Measurements from ENCODE around the gene AP3M1.

GRCh38 chr10:74075906-74076305 is 74.7 kb downstream of the AP3M1 start:
- TF ChIP-seq OSR1 (CRISPR knock-in tag; IDR thresholded peaks at IDR 0.05): no peak
- no peak for TF ChIP-seq PPARA (CRISPR knock-in tag; IDR thresholded peaks at IDR 0.05; ENCODE audit: borderline replicate concordance)
- TF ChIP-seq TCF4 (CRISPR knock-in tag; IDR thresholded peaks at IDR 0.05; ENCODE audit: borderline replicate concordance): no peak
- no peak for TF ChIP-seq PATZ1 (CRISPR knock-in tag; IDR thresholded peaks at IDR 0.05; ENCODE audit: borderline replicate concordance)
- TF ChIP-seq ZNF565 (CRISPR knock-in tag; conservative IDR thresholded peaks at IDR 0.05; ENCODE audit: low read depth): no peak
- no peak for TF ChIP-seq GLIS3 (CRISPR knock-in tag; IDR thresholded peaks at IDR 0.05)
- TF ChIP-seq ARNTL (CRISPR knock-in tag; IDR thresholded peaks at IDR 0.05; ENCODE audit: borderline replicate concordance, low read depth): no peak
- TF ChIP-seq POU6F1 (CRISPR knock-in tag; IDR thresholded peaks at IDR 0.05; ENCODE audit: borderline replicate concordance, low read depth): no peak
- TF ChIP-seq ZFP3 (CRISPR knock-in tag; IDR thresholded peaks at IDR 0.05): no peak
- TF ChIP-seq, protein P1, sequence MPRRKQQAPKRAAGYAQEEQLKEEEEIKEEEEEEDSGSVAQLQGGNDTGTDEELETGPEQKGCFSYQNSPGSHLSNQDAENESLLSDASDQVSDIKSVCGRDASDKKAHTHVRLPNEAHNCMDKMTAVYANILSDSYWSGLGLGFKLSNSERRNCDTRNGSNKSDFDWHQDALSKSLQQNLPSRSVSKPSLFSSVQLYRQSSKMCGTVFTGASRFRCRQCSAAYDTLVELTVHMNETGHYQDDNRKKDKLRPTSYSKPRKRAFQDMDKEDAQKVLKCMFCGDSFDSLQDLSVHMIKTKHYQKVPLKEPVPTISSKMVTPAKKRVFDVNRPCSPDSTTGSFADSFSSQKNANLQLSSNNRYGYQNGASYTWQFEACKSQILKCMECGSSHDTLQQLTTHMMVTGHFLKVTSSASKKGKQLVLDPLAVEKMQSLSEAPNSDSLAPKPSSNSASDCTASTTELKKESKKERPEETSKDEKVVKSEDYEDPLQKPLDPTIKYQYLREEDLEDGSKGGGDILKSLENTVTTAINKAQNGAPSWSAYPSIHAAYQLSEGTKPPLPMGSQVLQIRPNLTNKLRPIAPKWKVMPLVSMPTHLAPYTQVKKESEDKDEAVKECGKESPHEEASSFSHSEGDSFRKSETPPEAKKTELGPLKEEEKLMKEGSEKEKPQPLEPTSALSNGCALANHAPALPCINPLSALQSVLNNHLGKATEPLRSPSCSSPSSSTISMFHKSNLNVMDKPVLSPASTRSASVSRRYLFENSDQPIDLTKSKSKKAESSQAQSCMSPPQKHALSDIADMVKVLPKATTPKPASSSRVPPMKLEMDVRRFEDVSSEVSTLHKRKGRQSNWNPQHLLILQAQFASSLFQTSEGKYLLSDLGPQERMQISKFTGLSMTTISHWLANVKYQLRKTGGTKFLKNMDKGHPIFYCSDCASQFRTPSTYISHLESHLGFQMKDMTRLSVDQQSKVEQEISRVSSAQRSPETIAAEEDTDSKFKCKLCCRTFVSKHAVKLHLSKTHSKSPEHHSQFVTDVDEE (CRISPR knock-in tag; IDR thresholded peaks at IDR 0.05): no peak
- TF ChIP-seq RARB (CRISPR knock-in tag; IDR thresholded peaks at IDR 0.05): no peak
- no peak for TF ChIP-seq CSDC2 (CRISPR knock-in tag; IDR thresholded peaks at IDR 0.05)
- no peak for TF ChIP-seq ZFP30 (CRISPR knock-in tag; IDR thresholded peaks at IDR 0.05)
